NCI-H2196 (cell line): ENCODE measurements around the gene SMPD4.
"Not testable (repeated sequence)": the region's sequence is repeated elsewhere in the genome, so short reads cannot be mapped to it uniquely, and the experiment has no call there.

Experiments
- DNase-seq: peaks from one replicate; lab custom pipeline; 2025; ENCODE audit not compliant: unreplicated experiment; lab: John Stamatoyannopoulos, UW

Gene SMPD4

DNA sequence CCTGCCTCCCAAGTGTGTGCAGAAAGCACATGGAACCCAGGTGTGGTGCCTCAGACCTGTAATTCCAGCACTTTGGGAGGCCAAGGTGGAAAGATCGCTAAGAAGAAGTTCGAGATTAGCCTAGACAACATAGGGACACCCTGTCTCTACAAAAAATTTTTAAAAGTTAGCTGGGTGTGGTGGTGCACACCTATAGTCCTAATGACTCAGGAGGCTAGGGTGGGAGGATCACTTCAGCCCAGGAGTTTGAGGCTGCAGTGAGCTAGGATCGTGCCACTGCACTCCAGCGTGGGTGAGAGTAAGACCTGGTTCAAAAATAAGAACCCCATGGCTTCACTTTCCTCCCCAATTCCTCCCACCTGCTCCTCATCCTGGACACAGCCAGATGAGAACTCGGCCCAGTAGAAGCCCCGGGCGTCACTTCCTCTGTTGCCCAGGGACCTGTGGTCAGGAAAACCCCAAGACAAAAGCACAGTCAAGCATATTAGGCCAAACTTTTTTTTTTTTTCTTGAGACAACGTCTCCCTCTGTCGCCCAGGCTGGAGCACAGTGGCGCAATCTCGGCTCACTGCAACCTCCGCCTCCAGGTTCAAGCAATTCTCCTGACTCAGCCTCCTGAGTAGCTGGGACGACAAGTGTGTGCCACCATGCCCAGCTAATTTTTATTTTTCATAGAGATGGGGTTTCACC lies 23.4 kb downstream of the SMPD4 start:
- DNase-seq, result not testable (repeated sequence)

DNA sequence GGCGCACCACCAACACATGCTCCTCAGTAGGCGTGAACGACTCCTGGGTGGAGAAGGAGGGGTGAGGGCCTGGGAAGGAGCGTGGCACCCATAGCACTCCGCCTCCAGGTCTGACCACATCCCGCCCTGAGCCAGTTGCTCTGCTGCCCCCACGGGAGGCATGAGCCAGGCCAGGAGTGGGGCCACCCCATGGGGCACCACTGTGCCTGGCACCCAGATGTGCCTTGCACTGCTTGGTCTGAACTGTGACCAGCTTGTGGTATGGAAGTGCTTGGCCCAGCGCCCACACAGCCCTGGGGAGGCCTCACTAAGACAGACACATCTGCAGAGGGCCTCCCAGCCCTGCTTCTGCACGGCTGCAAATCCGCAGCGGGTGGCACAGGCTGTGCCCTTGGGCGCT lies 24.0 kb downstream of the SMPD4 start:
- peak; percentile 56 for DNase-seq

DNA sequence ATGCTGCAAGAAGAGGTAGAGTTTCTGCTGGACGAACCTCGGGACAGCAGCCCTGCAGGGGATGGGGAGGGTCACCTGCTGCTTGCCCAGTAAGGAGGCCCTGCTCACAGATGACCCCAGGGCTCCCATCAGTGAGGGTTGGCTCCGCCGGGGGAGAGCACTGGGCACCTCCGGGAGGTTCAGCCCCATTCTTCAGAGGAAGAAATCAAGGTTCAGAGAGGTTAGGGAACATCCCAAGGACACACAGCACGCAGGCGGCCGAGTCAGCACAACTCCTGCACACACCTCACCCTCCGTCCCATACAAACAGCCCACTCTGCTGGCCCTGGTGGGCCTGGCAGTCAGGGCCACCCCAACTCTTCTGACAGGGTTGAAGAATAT lies 24.8 kb downstream of the SMPD4 start:
- DNase-seq, result no peak

DNA sequence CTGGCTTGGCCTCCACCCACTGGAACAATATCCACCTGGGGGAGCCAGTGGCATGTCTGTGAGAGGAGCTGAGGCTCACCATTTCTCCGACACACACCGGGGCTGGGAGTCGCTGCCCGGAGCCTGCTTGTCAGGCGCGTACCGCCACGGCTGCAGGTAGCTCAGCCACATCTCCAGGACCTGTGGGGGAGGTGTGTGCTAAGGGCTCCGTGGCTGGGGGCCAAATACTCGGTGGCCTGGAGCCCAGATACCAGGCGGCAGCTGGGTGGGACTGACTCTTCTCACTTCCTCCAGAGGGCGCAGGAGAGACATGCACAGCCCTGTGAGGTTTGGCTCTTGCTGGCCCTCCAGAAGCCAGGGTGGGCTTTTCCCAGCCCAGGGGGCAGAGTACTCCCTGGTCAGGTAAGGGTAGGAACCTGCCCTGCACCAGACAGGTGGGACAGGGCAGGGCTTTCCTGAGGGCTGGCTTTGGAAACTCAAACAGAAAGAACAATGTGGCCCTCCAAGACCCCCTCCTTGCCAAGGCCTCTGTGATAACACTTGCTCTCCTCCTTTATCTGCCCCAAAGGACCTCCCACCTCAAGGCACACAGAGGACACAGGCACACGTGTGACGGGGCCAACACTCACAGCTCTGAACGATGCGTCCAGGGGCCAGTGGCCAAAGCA lies 25.3 kb downstream of the SMPD4 start:
- peak; percentile 94 for DNase-seq

DNA sequence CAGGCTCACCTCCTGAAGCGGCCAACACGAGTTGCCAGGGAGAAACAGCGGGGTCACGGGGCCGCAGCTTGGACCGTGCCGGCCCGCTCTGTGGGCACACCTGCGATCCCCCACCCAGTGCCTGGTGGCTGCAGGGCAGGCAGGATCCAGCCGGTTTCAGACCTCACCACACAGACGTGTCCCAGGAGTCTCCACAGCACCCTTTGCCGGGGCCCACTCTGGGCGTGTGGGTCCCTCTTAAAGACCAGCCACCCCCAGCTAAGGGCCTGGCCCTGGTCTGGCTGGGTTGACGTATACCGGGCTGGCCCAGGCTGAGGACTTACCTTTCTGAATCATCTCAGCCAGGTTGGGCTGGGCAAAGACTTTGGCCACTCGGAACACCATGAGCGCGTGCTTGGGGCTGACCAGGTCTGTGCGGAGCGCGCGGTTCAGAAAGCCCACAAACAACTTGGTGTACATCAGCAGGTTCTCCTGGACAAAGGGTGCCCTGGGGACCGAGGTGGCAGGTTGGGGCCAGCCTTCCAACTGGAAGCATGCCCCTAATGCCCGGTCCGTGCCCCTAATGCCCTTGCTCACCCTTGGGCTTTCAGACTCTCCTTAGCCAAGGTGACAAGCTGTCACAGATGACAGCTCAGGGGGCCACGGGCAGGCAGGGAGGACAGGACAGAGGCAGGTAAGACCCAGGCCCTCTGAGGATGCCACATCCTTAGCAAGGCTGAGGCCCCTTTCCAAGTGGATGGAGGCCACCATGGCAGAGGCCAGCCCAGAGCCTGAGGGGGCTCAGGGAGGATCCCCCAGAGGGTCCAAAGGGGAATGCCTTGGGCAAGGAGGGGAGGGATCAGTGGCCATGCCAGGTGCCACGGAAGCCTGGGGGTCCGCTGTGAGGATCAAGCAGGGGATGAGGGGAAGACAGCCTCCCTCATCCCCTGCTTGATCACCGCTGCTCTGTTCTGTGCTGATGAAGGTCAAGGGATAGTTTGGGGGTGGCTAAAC lies 26.3 kb downstream of the SMPD4 start:
- DNase-seq, result no peak

DNA sequence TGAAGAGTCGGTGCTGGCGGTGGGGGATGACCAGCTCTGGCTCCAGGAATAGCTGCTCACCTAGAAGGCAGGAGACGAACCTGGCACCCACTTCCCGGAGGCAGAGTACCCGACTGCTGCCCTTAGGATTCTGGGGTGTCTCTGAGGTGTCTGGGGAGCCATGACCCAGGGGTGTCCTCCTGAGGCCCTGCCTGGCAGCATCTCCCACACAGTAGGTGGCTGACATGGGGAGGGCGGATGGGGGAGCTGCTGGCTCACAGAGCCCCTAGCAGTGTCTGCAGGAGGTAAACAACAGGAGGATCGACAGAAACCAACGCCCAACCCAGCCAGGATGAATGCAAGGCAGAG lies 27.0 kb downstream of the SMPD4 start:
- DNase-seq, result not testable (repeated sequence)

DNA sequence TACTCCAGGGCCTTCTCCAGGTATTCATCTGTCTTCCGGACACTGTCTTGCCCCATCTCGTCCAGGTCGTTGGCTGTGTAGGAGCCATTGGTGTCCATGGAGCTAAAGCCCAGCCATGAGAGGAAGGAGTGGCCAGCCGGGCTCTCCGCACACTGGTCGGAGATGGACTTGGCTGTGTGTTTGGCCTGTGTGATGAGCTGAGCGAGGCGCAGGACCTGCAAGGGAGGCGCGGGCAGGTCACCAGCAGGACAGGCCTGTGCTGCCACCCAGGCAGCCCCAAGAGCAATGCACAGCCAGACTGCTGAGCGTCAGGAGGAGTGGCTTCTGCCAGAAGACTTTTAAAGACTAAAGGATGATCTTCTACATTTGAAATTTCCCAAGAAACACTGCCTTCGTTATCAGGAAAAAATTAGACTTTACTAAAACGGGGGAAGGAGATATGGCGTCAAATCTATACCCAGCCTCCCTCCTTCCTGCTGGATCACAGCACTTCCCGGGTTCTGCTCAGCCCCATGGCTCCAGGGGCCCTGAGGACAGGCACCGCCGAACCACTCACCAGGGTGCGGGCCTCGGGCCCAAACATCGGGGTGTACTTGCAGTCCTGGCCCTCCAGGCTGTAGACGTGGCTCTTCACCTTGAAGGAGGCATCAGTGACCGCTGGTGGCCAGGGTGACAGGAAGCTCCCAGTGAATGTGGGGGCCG lies 27.5 kb downstream of the SMPD4 start:
- not testable (repeated sequence) for DNase-seq

DNA sequence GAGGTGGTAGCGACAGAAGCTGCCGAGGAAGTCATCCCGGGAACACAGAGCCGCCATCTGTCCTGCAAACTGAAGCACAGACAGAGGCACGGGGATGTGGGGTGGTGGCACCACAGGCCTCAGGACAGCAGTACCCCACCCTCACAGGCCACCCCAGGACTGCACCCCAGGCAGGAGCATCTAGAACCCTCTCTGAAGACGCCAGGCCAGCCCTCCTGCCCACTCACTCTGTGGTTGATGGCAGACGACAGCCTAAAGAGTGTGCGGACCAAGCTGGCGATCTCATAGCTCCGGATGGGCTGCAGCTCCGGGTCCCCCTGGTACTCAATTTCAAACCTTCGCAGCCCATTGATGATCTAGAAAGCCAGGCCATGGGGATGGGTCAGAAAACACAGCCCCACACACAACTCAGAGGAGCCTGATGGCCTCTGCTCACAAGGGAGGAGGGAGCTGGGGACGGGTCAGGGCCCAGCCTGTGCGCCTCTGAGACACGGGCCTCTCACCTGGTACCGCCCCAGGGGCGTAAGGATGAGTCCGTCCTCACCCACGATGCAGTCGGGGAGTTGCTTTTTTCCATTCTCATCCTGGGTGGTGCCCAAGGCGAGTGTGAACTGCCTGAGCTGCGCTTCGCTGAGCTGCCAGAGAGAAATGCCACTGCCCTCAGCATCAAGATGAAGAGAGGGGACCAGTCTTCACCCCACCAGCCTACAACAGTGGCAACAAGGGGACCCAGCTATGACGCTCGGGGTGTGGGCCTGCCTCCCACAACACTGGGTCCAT lies 28.4 kb downstream of the SMPD4 start:
- no peak for DNase-seq

DNA sequence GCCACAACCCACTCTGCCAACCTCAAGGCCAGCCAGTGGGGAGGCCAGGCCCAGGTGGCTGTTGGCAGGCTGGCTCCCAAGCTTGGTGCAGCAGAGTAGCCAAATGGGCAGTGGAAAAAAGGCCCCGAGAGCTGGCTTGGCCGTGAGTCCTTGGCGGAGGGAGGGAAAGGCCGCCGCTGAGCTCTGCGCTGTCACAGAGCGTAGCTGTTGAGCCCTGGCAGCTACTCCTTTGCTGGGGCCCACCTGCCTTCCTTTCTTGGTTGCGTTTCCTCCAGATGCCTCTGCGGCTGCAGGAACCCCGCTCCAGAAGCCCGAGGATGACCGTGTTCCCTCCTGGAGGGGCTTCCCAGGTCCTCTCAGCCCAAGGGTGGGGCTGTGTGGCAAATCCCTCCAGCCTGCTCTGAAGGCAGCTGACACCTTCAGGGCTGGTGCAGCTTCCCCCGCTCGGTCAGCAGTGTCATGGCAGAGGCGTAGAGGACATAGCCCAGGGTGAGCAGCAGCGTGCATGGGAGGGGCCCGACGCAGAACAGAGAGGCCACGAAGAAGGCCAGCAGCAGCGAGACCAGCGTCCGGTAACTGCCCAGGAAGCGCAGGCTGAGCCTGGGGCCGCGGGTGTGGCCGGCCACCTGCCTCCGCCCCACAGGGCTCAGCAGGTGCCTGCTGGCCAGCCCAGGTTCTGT lies 29.1 kb downstream of the SMPD4 start:
- not testable (repeated sequence) for DNase-seq

DNA sequence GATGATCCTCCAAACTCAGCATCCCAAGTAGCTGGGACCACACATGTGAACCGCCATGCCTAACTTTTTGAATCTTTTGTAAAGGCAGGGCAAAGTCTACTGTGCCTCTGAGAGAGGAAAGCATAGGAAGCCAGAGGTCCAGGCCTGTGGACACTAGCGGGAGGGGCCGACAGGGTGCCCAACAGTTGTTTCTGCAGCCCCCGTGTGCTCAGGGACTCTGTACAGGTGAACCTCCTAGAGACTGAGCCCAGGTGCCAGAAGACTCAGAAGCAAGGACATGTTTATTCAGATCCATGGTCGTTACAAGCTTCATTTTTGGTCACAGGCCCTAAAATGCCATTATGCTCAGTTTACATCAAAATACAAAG lies 30.3 kb downstream of the SMPD4 start:
- not testable (repeated sequence) for DNase-seq

DNA sequence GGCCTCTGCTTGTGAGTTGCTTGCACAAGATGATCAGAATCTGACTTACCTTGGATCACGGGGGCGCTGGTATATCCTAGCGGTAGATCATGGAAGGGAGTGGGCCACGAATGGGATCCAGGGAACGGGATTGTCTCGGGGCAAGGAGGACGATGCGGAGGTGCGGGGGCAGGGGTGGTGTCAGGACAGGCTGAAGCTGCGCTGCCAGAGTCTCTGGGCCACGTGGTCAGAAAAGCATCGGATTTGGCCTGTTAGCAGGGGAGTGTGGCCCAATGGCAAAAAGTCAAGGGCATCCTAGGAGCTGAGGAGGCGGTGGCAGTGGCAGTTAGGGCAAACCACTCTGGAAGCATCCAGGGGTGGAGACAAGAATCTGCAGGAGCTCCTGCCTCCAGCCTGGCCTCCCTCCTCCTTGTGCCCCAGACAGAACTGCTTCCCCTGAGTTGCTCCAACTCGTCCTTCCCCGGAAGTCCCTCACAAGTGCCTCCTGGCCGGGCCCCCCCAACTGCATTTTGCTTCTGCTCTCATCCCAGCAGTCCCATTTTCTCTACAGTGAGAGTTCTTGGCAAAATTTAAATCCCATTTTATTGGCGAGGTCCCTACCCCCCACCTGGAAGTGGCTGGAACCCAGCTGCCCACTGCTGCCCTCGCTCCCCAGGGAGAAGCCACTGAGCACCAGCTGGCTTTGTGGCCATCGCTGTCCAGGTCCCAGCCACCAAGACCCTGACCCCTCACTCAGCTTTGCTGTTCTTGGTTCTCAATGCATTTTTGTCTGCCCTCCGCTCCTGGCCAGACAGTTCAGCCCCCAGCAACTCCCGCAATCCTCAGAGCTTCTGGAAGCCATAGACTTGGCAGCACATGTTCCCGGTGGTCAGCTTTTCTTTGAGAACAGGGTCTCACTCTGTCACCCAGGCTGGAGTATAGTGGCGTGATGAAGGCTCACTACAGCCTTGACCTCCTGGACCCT lies 30.9 kb downstream of the SMPD4 start:
- no peak for DNase-seq

DNA sequence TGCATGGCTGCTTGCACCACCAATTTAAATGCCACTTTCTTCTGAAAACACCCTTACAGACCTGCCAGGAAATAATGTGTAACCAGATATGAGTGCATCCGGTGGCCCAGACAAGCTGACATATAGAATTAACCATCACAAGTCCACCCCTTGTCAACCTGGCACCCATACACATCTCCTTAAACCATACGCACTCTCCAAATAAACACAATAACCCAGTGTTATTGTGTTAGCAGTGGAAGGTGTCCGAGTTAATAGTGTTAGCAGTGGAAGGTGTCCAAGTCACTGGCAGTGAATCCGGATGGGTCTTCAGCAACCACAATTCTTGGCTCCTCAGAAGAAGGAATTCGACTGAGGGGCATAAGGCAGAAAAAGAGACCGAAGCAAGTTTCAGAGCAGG lies 32.9 kb downstream of the SMPD4 start:
- not testable (repeated sequence) for DNase-seq

DNA sequence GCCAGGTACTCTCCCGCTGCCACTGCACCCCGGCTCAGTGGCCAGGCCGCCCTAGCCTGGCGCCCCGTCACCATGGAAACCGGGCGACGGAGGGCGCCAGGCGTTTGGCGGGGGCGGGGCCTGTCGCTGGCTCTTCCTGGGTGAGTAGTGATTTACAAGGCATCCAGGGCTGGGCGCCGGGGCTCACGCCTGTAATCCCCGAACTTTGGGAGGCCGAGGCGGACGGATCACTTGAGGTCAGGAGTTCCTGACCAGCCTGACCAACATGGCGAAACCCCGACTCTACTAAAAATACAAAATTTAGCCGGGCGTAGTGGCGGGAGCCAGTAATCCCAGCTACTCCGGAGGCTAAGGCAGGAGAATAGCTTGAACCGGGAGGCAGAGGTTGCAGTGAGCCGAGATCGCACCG lies 36.4 kb downstream of the SMPD4 start, which contains the start of gene CCDC74B:
Gene CCDC74B (minus strand): TSS at position 107 of the 409 bp plus-strand sequence. CDS start 116 bp downstream, outside the sequence.
- DNase-seq, result peak; percentile 80

DNA sequence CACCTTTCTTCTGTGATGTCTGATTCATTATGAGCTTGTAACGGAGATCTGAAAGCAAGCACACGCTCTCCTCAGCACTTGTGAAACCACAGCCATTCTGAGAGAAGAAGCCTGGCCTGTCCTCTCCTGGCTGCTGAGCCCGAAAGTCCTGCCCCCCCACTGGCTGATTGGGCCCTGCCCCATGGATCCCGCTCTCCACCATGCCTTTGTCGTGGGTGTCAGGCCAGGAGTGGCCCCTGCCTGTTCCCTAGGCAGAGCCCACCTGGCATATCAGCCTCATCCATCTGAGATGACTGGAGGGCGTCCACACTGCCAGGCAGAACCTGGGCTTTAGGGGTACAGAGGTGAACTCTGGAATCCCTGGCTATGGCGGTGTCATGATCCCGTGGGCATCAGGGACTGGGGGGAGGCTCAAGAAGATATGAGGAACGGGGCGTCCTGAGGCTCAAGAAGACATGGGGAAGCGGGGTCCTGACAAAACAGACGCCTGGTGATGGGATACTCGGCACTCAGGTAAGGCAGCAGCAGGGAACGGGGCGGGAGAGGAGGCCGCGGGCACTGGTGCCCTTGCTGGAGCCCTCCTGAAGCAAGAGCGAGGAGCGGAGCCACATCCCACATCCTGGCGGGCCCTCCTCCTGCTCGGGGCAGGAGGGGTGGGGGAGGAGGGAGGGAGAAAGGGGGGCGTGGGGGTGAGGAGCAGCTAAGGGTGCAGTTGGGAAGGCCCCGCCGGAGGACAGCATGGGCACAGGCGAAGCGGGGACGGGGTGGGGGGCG lies 37.9 kb downstream of the SMPD4 start:
- DNase-seq, result not testable (repeated sequence)

DNA sequence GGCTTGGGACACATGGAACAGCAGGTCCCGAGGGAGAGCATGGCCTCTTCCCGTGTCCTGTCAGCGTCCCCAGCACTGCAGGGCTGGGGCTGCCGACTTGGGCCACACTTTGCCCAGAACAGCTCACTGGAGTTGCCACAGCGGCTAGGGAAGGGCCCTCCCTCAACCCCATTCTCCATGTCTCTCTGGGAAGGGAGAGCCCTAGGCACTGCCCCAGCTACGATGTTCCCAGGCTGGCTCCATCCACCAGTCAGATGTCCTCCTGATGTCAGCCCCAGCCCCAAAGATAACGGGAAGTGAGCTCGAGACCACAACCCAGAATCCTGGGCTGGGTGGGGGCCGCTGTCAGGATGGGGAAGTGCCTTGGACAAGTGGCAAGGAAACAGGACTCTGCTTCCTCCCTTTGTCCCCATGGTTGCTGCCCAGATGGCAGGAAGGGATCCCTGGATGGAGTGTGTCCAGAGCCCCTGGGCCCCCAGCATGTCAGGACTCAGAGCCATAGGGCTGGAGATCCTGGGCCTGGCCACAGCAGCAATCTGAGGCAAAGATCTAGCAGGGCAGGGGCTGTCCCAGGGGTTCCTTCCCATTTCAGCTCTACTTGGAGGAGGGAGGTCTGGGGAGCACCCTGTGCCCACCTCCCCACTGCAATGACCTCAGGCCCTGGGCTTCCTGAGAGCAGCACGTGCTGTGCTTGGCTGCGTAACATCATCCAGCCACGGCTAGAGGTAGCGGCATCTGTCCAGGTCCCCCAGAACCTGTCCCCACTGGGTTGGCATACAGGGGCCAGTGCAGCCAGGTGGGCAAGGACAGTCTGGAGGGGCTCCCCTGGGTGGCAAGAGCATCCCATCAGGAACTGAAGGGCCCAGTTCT lies 38.8 kb downstream of the SMPD4 start:
- DNase-seq, result not testable (repeated sequence)

DNA sequence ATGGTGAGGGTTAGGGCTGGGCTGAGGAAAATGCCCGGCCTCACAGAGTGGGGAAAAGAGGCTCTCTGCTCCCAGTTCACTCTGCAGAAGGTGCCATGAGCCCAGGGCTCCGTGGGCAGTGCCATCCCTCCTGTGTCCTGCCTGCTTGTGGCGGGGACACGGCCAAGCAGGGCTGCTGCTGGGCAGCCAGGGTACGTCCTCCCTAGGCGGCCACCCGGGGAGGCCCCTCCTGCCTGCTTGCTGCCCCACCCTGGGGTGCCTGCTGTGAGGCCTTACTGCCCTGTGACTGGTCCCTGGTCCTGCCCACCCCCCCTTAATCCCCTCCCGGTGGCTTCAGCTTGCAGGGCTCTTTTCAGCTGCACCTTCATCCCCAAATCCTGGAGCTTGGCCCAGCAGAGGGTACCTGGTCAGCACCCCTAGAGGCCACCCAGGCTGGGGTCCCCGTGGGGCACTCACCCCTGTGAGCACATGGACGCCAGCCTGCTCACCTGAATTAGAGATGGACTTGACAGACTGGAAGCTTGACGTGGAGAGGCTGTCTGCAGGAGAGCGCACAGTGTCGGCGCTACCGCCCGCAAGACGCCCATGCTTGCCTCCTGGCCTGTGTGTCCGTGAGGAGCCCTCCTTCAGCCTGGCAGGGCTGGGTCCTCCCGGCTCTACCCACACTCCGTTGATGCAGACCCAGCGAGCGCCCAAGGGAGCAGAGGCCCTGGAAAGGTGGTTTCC lies 39.6 kb downstream of the SMPD4 start:
- DNase-seq, result not testable (repeated sequence)
